ENCODE measurements around the gene TEX264. TPM values are rescaled to one million over a fixed set of nuclear protein-coding genes. Genes with fewer than 3 reads are reported as not detected.

The TEX264 gene
- total and polyA plus RNA-seq, 2 of the 13 experiments (the other 11 are each of a cell fraction or from before 2014, with no cell fraction given) = 35.2 to 52.1 TPM

GRCh38 chr3:51673802-51674654 is 3.0 kb downstream of the TEX264 start:
- H3K9ac ChIP-seq (ENCODE audit: insufficient read depth, low read depth, low read length) = no peak overlapping the region
- intact Hi-C loops (cut with micrococcal nuclease; ENCODE audit: unreplicated experiment) (loop anchor here (10.0 kb wide), 1 partner anchor 289 kb away; the partner anchor contains the start of gene MANF), in situ Hi-C loops (cut with HindIII; ENCODE audit: extremely low pct_ligation_motif_present, low pct_unique_long_range_greater_than_20kb) (no loop called here)
- peak overlapping the region; percentile 96; the same call in 1 of the 2 replicates for H3K4me2 ChIP-seq (ENCODE audit: low read depth, low read length)
- H4K20me1 ChIP-seq (ENCODE audit: insufficient read depth, low read length) = no peaks in the 10 kb centered on the region
- POLR2A ChIA-PET = interaction anchor here (0.8 to 1.5 kb wide), 3 partner anchors 8 to 269 kb away, joined by 3 to 4 read pairs (median 4); partner anchors contain the start of gene DCAF1
- no peaks in the 10 kb centered on the region for H3K27me3 ChIP-seq (ENCODE audit: control insufficient read depth in 1 of 2, insufficient read depth in 2 of 2, low read length in 2 of 2)
- no peak for ATAC-seq
- 91% methylated on average over 10 of the region's 14 CpGs for whole genome bisulfite sequencing (ENCODE audit: low lambda C conversion rate)
- peaks cover 40% of the 10 kb centered on the region for H3K4me1 ChIP-seq (ENCODE audit: insufficient read depth, low read length)
- no peak overlapping the region for H3K27ac ChIP-seq (ENCODE audit: extremely low read length, insufficient read depth, low read length)
- no TSS peak for BruUV-seq (replicated peaks)
- no peak for TF ChIP-seq MTF1 (CRISPR knock-in tag; IDR thresholded peaks at IDR 0.05)
- TF ChIP-seq SKIL (CRISPR knock-in tag; IDR thresholded peaks at IDR 0.05; ENCODE audit: borderline replicate concordance) = no peak
- TF ChIP-seq ZNF704 (CRISPR knock-in tag; IDR thresholded peaks at IDR 0.05; ENCODE audit: borderline replicate concordance) = no peak
- TF ChIP-seq MYC (CRISPR knock-in tag; IDR thresholded peaks at IDR 0.05; ENCODE audit: borderline replicate concordance) = no peak
- TF ChIP-seq ZNF597 (CRISPR knock-in tag; IDR thresholded peaks at IDR 0.05) = no peak
- no peak for TF ChIP-seq NCOA5 (CRISPR knock-in tag; IDR thresholded peaks at IDR 0.05)
- TF ChIP-seq ARNT (IDR thresholded peaks at IDR 0.05) = no peak
- no peak for FAIRE-seq
- CTCF ChIA-PET (ENCODE audit: low intra/inter-chr PET ratio, low total read pairs) = no interaction called here
- H2AFZ ChIP-seq (ENCODE audit: low read length) = no peak overlapping the region
- DNase-seq (ENCODE audit: low spot score) = no peak
- peaks cover 4% of the 10 kb centered on the region for H3K79me2 ChIP-seq (ENCODE audit: insufficient read depth, low read length)
- peaks cover 8 to 9% of the 10 kb centered on the region in 2 experiments; a peak in 3 of 5 replicates for H3K36me3 ChIP-seq (replicated peaks in 1 of 2; ENCODE audit: control insufficient read depth in 1 of 2, insufficient read depth in 2 of 2, low read length in 2 of 2)
- no peak overlapping the region for H3K4me3 ChIP-seq (replicated peaks in 1 of 3; ENCODE audit: insufficient read depth in 1 of 3, low read depth in 2 of 3, low read length in 3 of 3)
- H3K9me3 ChIP-seq (ENCODE audit: low read length) = no peaks in the 10 kb centered on the region
